Tibial artery (tissue), 4 donors: ENCODE results near the gene CANX.

Source experiments
- DNase-seq, 2 donors: peaks; one replicate each; pipeline ENCODE4 v3.0.0-alpha.2; 2019
- H3K27ac ChIP-seq, 2 donors: fragments of 200-600 bp; sonication (generic) in 1 of 2; 1 replicate in 1 of 2; 2 replicates in 1 of 2; pipeline ENCODE4 v1.5.1; 2018 to 2019; ENCODE audit warnings: mild to moderate bottlenecking in 1 of 2
- H3K27me3 ChIP-seq, 2 donors: fragments of 200-600 bp; sonication (generic) in 1 of 2; one replicate each; pipeline versions ENCODE4 v1.5.1 to v1.6.0; 2016 to 2019
- H3K36me3 ChIP-seq, 3 donors: fragments of 200-600 bp; sonication (generic) in 2 of 3; one replicate each; pipeline ENCODE4 v1.5.1; 2016 to 2019; ENCODE audit warnings: mild to moderate bottlenecking in 2 of 3
- H3K4me1 ChIP-seq, 4 donors: fragments of 200-600 bp; sonication (generic) in 2 of 4; 1 replicate in 3 of 4; 2 replicates in 1 of 4; pipeline ENCODE4 v1.5.1; 2016 to 2019
- H3K4me3 ChIP-seq, 2 donors: fragments of 200-600 bp; sonication (generic) in 1 of 2; 1 replicate in 1 of 2; 2 replicates in 1 of 2; pipeline ENCODE4 v1.5.1; 2018 to 2019; ENCODE audit warnings: mild to moderate bottlenecking in 2 of 2
- H3K9me3 ChIP-seq, 3 donors: fragments of 200-600 bp; sonication (generic) in 1 of 3; one replicate each; pipeline ENCODE4 v1.5.1; 2016 to 2019
- intact Hi-C: fragments of 100-400 bp; cut with DNase I; formaldehyde crosslinking; loops from one replicate; pipeline ENCODE4 v1.15.0; 2023; ENCODE audit warnings: low total_unique reads
- TF ChIP-seq, protein P1 (sequence below), 2 experiments: fragments of 200-600 bp in 1 of 2; fragments of 450-650 bp in 1 of 2; IDR thresholded peaks; one replicate each; pipeline ENCODE4 v1.5.1; 2017 to 2019; ENCODE audit warnings: antibody characterized with exemption in 2 of 2, mild to moderate bottlenecking in 1 of 2, moderate library complexity in 1 of 2

The CANX gene

DNA sequence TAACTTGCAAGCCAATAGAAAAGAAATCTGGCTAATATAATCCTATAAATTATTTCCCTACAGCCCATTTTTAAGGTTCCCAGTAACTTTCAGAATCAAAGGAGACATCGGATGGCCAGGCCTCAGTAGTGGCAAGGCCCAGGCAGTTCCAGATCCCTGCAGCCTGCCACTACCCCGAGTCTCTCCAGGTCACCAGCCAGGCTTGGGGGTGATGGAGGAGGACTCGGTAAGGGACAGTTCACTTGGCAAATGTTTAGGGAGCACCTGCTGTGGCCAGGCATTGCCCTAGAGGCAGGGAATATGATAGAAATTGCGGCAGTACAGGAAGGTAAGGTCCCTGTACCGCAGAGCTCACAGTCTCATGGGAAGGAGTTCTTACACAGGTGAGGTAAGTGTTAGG, 79.8 kb downstream of the CANX start:
- no peak for DNase-seq
- H3K4me3 ChIP-seq = no peak overlapping the region
- no peak overlapping the region for H3K27ac ChIP-seq
- intact Hi-C loops = no loop called here
- peaks cover 36 to 73% (median 63%) of the 10 kb centered on the region in 3 donors for H3K36me3 ChIP-seq
- TF ChIP-seq, protein P1, sequence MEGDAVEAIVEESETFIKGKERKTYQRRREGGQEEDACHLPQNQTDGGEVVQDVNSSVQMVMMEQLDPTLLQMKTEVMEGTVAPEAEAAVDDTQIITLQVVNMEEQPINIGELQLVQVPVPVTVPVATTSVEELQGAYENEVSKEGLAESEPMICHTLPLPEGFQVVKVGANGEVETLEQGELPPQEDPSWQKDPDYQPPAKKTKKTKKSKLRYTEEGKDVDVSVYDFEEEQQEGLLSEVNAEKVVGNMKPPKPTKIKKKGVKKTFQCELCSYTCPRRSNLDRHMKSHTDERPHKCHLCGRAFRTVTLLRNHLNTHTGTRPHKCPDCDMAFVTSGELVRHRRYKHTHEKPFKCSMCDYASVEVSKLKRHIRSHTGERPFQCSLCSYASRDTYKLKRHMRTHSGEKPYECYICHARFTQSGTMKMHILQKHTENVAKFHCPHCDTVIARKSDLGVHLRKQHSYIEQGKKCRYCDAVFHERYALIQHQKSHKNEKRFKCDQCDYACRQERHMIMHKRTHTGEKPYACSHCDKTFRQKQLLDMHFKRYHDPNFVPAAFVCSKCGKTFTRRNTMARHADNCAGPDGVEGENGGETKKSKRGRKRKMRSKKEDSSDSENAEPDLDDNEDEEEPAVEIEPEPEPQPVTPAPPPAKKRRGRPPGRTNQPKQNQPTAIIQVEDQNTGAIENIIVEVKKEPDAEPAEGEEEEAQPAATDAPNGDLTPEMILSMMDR (IDR thresholded peaks at IDR 0.05) = no peak
- no peaks in the 10 kb centered on the region for H3K4me1 ChIP-seq
- H3K27me3 ChIP-seq = no peaks in the 10 kb centered on the region
- no peaks in the 10 kb centered on the region for H3K9me3 ChIP-seq

DNA sequence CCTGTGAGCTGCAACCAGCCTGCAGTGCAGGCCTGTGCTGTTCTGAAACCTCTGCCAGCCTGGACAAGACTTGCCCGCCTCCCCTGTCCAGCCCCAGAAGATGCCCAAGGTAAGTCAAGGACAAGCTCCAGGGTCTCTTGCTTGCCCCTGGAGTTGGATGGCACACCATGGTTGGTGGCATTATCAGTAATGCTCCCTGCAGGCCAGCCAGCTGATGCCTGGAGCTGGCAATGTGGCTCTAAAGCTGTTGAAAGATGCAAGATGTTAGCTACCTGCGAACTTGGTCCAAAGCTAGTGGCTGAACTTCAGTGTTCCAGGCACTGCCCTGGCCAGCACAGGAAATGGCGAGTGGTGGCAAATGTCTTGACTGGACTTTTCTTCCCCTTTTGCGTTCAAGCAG, 81.1 kb downstream of the CANX start:
- H3K4me3 ChIP-seq = no peak overlapping the region
- intact Hi-C loops = no loop called here
- H3K36me3 ChIP-seq = peaks cover 24 to 61% (median 51%) of the 10 kb centered on the region in 3 donors
- TF ChIP-seq, protein P1 (IDR thresholded peaks at IDR 0.05) = no peak
- H3K27ac ChIP-seq = no peak overlapping the region
- no peak for DNase-seq
- no peaks in the 10 kb centered on the region for H3K4me1 ChIP-seq
- no peaks in the 10 kb centered on the region for H3K9me3 ChIP-seq
- H3K27me3 ChIP-seq = no peaks in the 10 kb centered on the region

- no peaks in the 10 kb centered on the region for H3K4me1 ChIP-seq
- intact Hi-C loops = no loop called here
- no peaks in the 10 kb centered on the region for H3K27me3 ChIP-seq
- no peak for DNase-seq
- no peak overlapping the region for H3K27ac ChIP-seq
- TF ChIP-seq, protein P1 (IDR thresholded peaks at IDR 0.05) = no peak
- H3K36me3 ChIP-seq = peaks cover 20 to 56% (median 48%) of the 10 kb centered on the region in 3 donors
- no peaks in the 10 kb centered on the region for H3K9me3 ChIP-seq
- H3K4me3 ChIP-seq = no peak overlapping the region
These were observed 81.6 kb downstream of the CANX start for GRCh38 chr5:179780362-179780761.
